ENCODE measurements around the gene NEGR1. TPM values are rescaled to one million over a fixed set of nuclear protein-coding genes. Genes with fewer than 3 reads are reported as not detected.

Gene NEGR1
- 10 to 100 TPM in 11 of 12 donors, not detected in 1; 16.5 to 31.1 (median 23.8) TPM for polyA plus RNA-seq (ENCODE audit: insufficient read length in 12 of 12)
- long read RNA-seq, donor 1, partial matches to known transcripts: 9 of 9 reads
- long read RNA-seq, donor 1, other reads (novel, unspliced or antisense): 0 of 9 reads
- long read RNA-seq, donor 2, partial matches to known transcripts: 13 of 13 reads
- long read RNA-seq, donor 2, other reads (novel, unspliced or antisense): 0 of 13 reads
- long read RNA-seq, donor 3: 0 reads
- long read RNA-seq, donor 4: 0 reads
- long read RNA-seq, donor 5, partial matches to known transcripts: 16 of 16 reads
- long read RNA-seq, donor 5, other reads (novel, unspliced or antisense): 0 of 16 reads
- long read RNA-seq, donor 6, partial matches to known transcripts: 8 of 8 reads
- long read RNA-seq, donor 6, other reads (novel, unspliced or antisense): 0 of 8 reads
- long read RNA-seq, donor 7, partial matches to known transcripts: 6 of 6 reads
- long read RNA-seq, donor 7, other reads (novel, unspliced or antisense): 0 of 6 reads
- long read RNA-seq, donor 8, partial matches to known transcripts: 15 of 15 reads
- long read RNA-seq, donor 8, other reads (novel, unspliced or antisense): 0 of 15 reads
- long read RNA-seq, donor 9: 0 reads
- long read RNA-seq, donor 10, partial matches to known transcripts: 13 of 13 reads
- long read RNA-seq, donor 10, other reads (novel, unspliced or antisense): 0 of 13 reads
- long read RNA-seq, donor 11, partial matches to known transcripts: 9 of 9 reads
- long read RNA-seq, donor 11, other reads (novel, unspliced or antisense): 0 of 9 reads

- peak; percentile 87 for DNase-seq
Measured at GRCh38 chr1:72282271-72283021, at the start of gene NEGR1. Gene NEGR1 (minus strand): TSS chr1:72282539.

GRCh38 chr1:72326494-72326893 is 44.2 kb upstream of the NEGR1 start:
- DNase-seq: no peak

- no peak for DNase-seq
Measured at GRCh38 chr1:72324451-72324850, 42.1 kb upstream of the NEGR1 start.

GRCh38 chr1:72322910-72323309 is 40.6 kb upstream of the NEGR1 start:
- DNase-seq: no peak

- DNase-seq: no peak
Measured at GRCh38 chr1:72296501-72296900, 14.2 kb upstream of the NEGR1 start.

- no peak for DNase-seq
Measured at GRCh38 chr1:72288886-72289285, 6.5 kb upstream of the NEGR1 start.

- DNase-seq: no peak
Measured at GRCh38 chr1:72286401-72286800, 4.1 kb upstream of the NEGR1 start.

GRCh38 chr1:72285074-72285425 is 2.7 kb upstream of the NEGR1 start:
- DNase-seq: peak; percentile 46

- DNase-seq: peak; percentile 78
Measured at GRCh38 chr1:72284348-72285073, 2.2 kb upstream of the NEGR1 start.

GRCh38 chr1:72284084-72284347 is 1.7 kb upstream of the NEGR1 start:
- no peak for DNase-seq

- DNase-seq: peak; percentile 90
Measured at GRCh38 chr1:72283307-72284083, 1.2 kb upstream of the NEGR1 start.

- DNase-seq: no peak
Measured at GRCh38 chr1:72283022-72283306, 625 bp upstream of the NEGR1 start.

GRCh38 chr1:72281637-72282270 is 585 bp downstream of the NEGR1 start:
- DNase-seq: no peak

GRCh38 chr1:72281144-72281543 is 1.2 kb downstream of the NEGR1 start:
- no peak for DNase-seq

GRCh38 chr1:72280711-72281110 is 1.6 kb downstream of the NEGR1 start:
- no peak for DNase-seq

- DNase-seq: no peak
Measured at GRCh38 chr1:72280131-72280530, 2.2 kb downstream of the NEGR1 start.

GRCh38 chr1:72278461-72278860 is 3.9 kb downstream of the NEGR1 start:
- no peak for DNase-seq

GRCh38 chr1:72271555-72272085 is 10.7 kb downstream of the NEGR1 start:
- DNase-seq: no peak

GRCh38 chr1:72262735-72263134 is 19.6 kb downstream of the NEGR1 start:
- no peak for DNase-seq

GRCh38 chr1:72253132-72253531 is 29.2 kb downstream of the NEGR1 start:
- DNase-seq: peak; percentile 74

GRCh38 chr1:72241397-72241796 is 40.9 kb downstream of the NEGR1 start:
- DNase-seq: no peak
